Suprapubic skin (tissue), 4 donors: ENCODE measurements around the gene CDK5. TPM values are rescaled to one million over a fixed set of nuclear protein-coding genes. Genes with fewer than 3 reads are reported as not detected.
A peak's percentile ranks its signal among the peaks of the same experiment; 100 is the strongest.

Experiments used
- DNase-seq, 2 donors: peaks; one replicate each; pipeline ENCODE4 v3.0.0-alpha.2; 2019; ENCODE audit warnings: low spot score in 2 of 2
- H3K27ac ChIP-seq: fragments of 200-600 bp; sonication (generic); one replicate; pipeline ENCODE4 v1.5.1; 2019
- H3K27me3 ChIP-seq: fragments of 200-600 bp; sonication (generic); one replicate; pipeline ENCODE4 v1.5.1; 2019
- H3K36me3 ChIP-seq: fragments of 200-600 bp; sonication (generic); one replicate; pipeline ENCODE4 v1.5.1; 2019
- H3K4me1 ChIP-seq: fragments of 200-600 bp; sonication (generic); one replicate; pipeline ENCODE4 v1.5.1; 2019
- H3K4me3 ChIP-seq: fragments of 200-600 bp; sonication (generic); one replicate; pipeline ENCODE4 v1.5.1; 2019; ENCODE audit warnings: mild to moderate bottlenecking
- H3K9me3 ChIP-seq: fragments of 200-600 bp; sonication (generic); one replicate; pipeline ENCODE4 v1.5.1; 2019
- EP300 ChIP-seq: sonication (generic); formaldehyde crosslinking; IDR thresholded peaks from one replicate; pipeline ENCODE4 v1.6.1; 2017; ENCODE audit warnings: antibody characterized with exemption
- POLR2A ChIP-seq, 2 donors: fragments of 450-650 bp; IDR thresholded peaks; one replicate each; pipeline ENCODE4 v1.6.1; 2017; ENCODE audit warnings: antibody characterized with exemption in 2 of 2, mild to moderate bottlenecking in 2 of 2, moderate library complexity in 2 of 2
- POLR2AphosphoS5 ChIP-seq, 3 donors: sonication (generic); formaldehyde crosslinking; IDR thresholded peaks; one replicate each; pipeline ENCODE4 v1.6.1; 2017; ENCODE audit warnings: antibody characterized with exemption in 3 of 3
- WGBS: methylation state at CpG from one replicate; pipeline ENCODE4 v1.1.5; 2018; 5-methylcytosine and 5-hydroxymethylcytosine counted together
- total RNA-seq, 4 donors: library from RNA; depleted of rRNA; stranded (reverse); fragments of >200 nt; gene quantifications; one replicate each; pipeline ENCODE4 v1.1.0, GENCODE V29; 2016
- TF ChIP-seq, protein P1 (sequence below), 2 donors: fragments of 200-600 bp in 1 of 2; fragments of 450-650 bp in 1 of 2; sonication (generic) in 1 of 2; IDR thresholded peaks; one replicate each; pipeline ENCODE4 v1.5.1; 2016 to 2019; ENCODE audit warnings: antibody characterized with exemption in 2 of 2, mild to moderate bottlenecking in 1 of 2, moderate library complexity in 1 of 2

The CDK5 gene
- total RNA-seq, 4 donors from 2014 or later: 7.7 to 14.7 (median 13.4) TPM

GRCh38 chr7:151010307-151011096 lies 47.2 kb downstream of the CDK5 start:
- no peak for TF ChIP-seq EP300
- TF ChIP-seq, protein P1, sequence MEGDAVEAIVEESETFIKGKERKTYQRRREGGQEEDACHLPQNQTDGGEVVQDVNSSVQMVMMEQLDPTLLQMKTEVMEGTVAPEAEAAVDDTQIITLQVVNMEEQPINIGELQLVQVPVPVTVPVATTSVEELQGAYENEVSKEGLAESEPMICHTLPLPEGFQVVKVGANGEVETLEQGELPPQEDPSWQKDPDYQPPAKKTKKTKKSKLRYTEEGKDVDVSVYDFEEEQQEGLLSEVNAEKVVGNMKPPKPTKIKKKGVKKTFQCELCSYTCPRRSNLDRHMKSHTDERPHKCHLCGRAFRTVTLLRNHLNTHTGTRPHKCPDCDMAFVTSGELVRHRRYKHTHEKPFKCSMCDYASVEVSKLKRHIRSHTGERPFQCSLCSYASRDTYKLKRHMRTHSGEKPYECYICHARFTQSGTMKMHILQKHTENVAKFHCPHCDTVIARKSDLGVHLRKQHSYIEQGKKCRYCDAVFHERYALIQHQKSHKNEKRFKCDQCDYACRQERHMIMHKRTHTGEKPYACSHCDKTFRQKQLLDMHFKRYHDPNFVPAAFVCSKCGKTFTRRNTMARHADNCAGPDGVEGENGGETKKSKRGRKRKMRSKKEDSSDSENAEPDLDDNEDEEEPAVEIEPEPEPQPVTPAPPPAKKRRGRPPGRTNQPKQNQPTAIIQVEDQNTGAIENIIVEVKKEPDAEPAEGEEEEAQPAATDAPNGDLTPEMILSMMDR (IDR thresholded peaks at IDR 0.05): no peak
- H3K36me3 ChIP-seq: no peaks in the 10 kb centered on the region
- H3K4me1 ChIP-seq: peaks cover 42% of the 10 kb centered on the region
- H3K9me3 ChIP-seq: no peaks in the 10 kb centered on the region
- WGBS: 41% methylated on average over 3 of the region's 18 CpGs
- no peak for DNase-seq
- H3K27me3 ChIP-seq: peaks cover 33% of the 10 kb centered on the region
- H3K4me3 ChIP-seq: no peak overlapping the region
- no peak overlapping the region for H3K27ac ChIP-seq

DNA sequence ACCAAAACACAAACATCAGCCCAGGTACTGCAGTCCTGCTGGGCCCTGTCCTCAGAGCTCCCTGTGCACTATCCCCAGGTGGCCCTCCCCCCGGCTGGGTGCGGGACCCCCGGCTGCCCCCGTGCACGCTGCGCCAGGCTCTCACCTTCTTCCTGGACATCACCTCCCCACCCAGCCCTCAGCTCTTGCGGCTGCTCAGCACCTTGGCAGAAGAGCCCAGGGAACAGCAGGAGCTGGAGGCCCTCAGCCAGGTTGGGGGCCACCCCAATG lies 47.7 kb downstream of the CDK5 start:
- no peak overlapping the region for H3K4me3 ChIP-seq
- H3K27me3 ChIP-seq: peaks cover 33% of the 10 kb centered on the region
- no peaks in the 10 kb centered on the region for H3K9me3 ChIP-seq
- TF ChIP-seq, protein P1 (IDR thresholded peaks at IDR 0.05): no peak
- TF ChIP-seq POLR2AphosphoS5 (IDR thresholded peaks at IDR 0.05) (no peak), EP300 (no peak), POLR2A (IDR thresholded peaks at IDR 0.05) (no peak)
- WGBS: 0% methylated on average over 1 of the region's 7 CpGs
- H3K36me3 ChIP-seq: no peaks in the 10 kb centered on the region
- H3K27ac ChIP-seq: no peak overlapping the region
- DNase-seq: no peak
- H3K4me1 ChIP-seq: peaks cover 42% of the 10 kb centered on the region

DNA sequence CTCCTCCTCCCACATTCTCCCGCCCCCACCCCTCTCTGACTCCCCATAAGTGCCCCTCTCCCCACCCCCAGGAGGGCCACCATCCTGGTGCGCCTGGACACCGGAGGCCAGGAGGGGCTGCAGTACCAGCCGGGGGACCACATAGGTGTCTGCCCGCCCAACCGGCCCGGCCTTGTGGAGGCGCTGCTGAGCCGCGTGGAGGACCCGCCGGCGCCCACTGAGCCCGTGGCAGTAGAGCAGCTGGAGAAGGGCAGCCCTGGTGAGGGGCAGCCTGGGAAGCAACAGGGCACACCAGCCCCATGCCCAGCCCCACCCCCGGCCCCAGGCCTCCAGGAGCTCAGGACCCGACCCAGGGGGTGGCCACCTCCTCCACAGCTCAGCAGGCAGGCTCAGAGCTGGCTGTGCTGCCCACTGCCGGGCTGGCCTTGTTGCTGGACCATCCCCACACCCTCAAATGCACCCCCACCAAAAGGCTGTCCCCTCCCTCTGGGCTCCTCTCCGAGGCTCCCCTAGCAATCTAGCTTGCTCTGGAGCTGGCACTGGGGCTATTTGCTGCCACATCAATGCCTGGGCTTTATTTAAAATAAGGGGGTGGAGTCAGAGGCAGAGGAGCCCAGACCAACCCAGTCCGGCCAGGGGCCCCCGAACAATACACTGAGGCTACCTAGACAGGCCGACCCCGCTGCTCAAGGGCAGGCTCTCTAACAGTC lies 48.2 kb downstream of the CDK5 start:
- Histone ChIP-seq H3K36me3 (no peaks in the 10 kb centered on the region), H3K27me3 (peaks cover 33% of the 10 kb centered on the region), H3K9me3 (no peaks in the 10 kb centered on the region), H3K4me1 (peaks cover 38% of the 10 kb centered on the region), H3K27ac (no peak overlapping the region), H3K4me3 (no peak overlapping the region)
- no peak for DNase-seq
- TF ChIP-seq POLR2A (IDR thresholded peaks at IDR 0.05) (no peak), POLR2AphosphoS5 (IDR thresholded peaks at IDR 0.05) (no peak), EP300 (no peak)
- TF ChIP-seq, protein P1 (IDR thresholded peaks at IDR 0.05): no peak
- 43% methylated on average over 3 of the region's 22 CpGs for WGBS

GRCh38 chr7:151008511-151009323 lies 49.0 kb downstream of the CDK5 start:
- 38% methylated on average over 26 of the region's 40 CpGs for WGBS

More at GRCh38 chr7:151008511-151009323, 49.0 kb downstream of the CDK5 start:
- no peak for DNase-seq
- TF ChIP-seq EP300 (no peak), POLR2A (IDR thresholded peaks at IDR 0.05) (no peak), POLR2AphosphoS5 (IDR thresholded peaks at IDR 0.05) (no peak)
- TF ChIP-seq, protein P1 (IDR thresholded peaks at IDR 0.05): peak; percentile 37 to 74
- Histone ChIP-seq H3K36me3 (no peaks in the 10 kb centered on the region), H3K27me3 (peaks cover 29% of the 10 kb centered on the region), H3K9me3 (no peaks in the 10 kb centered on the region), H3K27ac (no peak overlapping the region), H3K4me3 (no peak overlapping the region), H3K4me1 (peaks cover 31% of the 10 kb centered on the region)
